PC-3 (cell line): ENCODE results near the gene PTPRD. TPM values are rescaled to one million over a fixed set of nuclear protein-coding genes. Genes with fewer than 3 reads are reported as not detected.
"Not testable (repeated sequence)": the region's sequence is repeated elsewhere in the genome, so short reads cannot be mapped to it uniquely, and the experiment has no call there.

Experiments
- ATAC-seq: fragments of 200-7000 bp; cut with Tn5 transposase; 2 replicates; pipeline ENCODE4 v1.9.1; 2020; ENCODE audit warnings: mild to moderate bottlenecking, moderate library complexity
- BruUV-seq: library from RNA; stranded (reverse); fragments of 400-500 nt; replicated peaks from 2 replicates; lab custom pipeline; 2021; lab: Mats Ljungman, UMichigan
- CTCF ChIA-PET: fragments of 300-600 bp; sonication (Branson Sonifier 250); formaldehyde crosslinking; loops from one replicate; lab custom pipeline; 2022; ENCODE audit warnings: antibody characterized with exemption; lab: Charles Lee
- POLR2A ChIA-PET: fragments of 300-600 bp; sonication (Branson Sonifier 250); formaldehyde crosslinking; loops from one replicate; lab custom pipeline; 2022; ENCODE audit warnings: antibody characterized with exemption; ENCODE audit not compliant: unreplicated experiment; lab: Charles Lee
- DNase-seq: peaks from one replicate; pipeline ENCODE4 v3.0.0-alpha.2; 2015
- H2AFZ ChIP-seq: fragments of 300-600 bp; sonication (generic); 2 replicates; pipeline ENCODE4 v1.6.0; 2016; ENCODE audit warnings: antibody characterized with exemption, low read length
- H3F3A ChIP-seq: fragments of 300-600 bp; sonication (generic); one replicate; pipeline ENCODE4 v1.6.0; 2017; ENCODE audit warnings: antibody characterized with exemption, low read length, control low read depth, mild to moderate bottlenecking; ENCODE audit not compliant: unreplicated experiment
- H3K27ac ChIP-seq: fragments of 300-600 bp; sonication (generic); 2 replicates; pipeline ENCODE4 v1.5.1; 2016; ENCODE audit warnings: mild to moderate bottlenecking, low read length
- H3K27me3 ChIP-seq: fragments of 300-600 bp; sonication (generic); 2 replicates; pipeline ENCODE4 v1.6.1; 2016; ENCODE audit warnings: low read length, mixed read lengths
- H3K36me3 ChIP-seq: fragments of 300-600 bp; sonication (generic); 2 replicates; pipeline ENCODE4 v1.6.1; 2016; ENCODE audit warnings: low read depth, mixed run types, low read length, mixed read lengths
- H3K4me1 ChIP-seq: fragments of 300-600 bp; sonication (generic); 2 replicates; pipeline ENCODE4 v1.5.1; 2016; ENCODE audit warnings: low read length; ENCODE audit not compliant: insufficient read depth
- H3K4me2 ChIP-seq: fragments of 300-600 bp; sonication (generic); 2 replicates; pipeline ENCODE4 v1.6.0; 2016; ENCODE audit warnings: low read length
- H3K4me3 ChIP-seq: fragments of 300-600 bp; sonication (generic); 2 replicates; pipeline ENCODE4 v1.5.1; 2016; ENCODE audit warnings: mild to moderate bottlenecking, low read length, mixed read lengths
- H3K79me2 ChIP-seq: fragments of 300-600 bp; sonication (generic); 2 replicates; pipeline ENCODE4 v1.6.1; 2017; ENCODE audit warnings: low read length, mixed read lengths
- H3K9ac ChIP-seq: fragments of 300-600 bp; sonication (generic); 2 replicates; pipeline ENCODE4 v1.6.0; 2016; ENCODE audit warnings: mild to moderate bottlenecking, low read length
- H3K9me2 ChIP-seq: fragments of 300-600 bp; sonication (generic); replicated peaks from 2 replicates; pipeline ENCODE4 v1.6.1; 2016; ENCODE audit warnings: mixed run types, low read length, mixed read lengths
- H3K9me3 ChIP-seq: fragments of 300-600 bp; sonication (generic); 2 replicates; pipeline ENCODE4 v1.6.1; 2016; ENCODE audit warnings: low read length, mixed read lengths
- H4K20me1 ChIP-seq: fragments of 300-600 bp; sonication (generic); 2 replicates; pipeline ENCODE4 v1.6.1; 2016; ENCODE audit warnings: low read length, mixed read lengths
- CTCF ChIP-seq: fragments of 300-600 bp; sonication (generic); conservative IDR thresholded peaks from 2 replicates; pipeline ENCODE4 v1.5.1; 2017; ENCODE audit warnings: antibody characterized with exemption, low read depth, mild to moderate bottlenecking, low read length
- EZH2 ChIP-seq: fragments of 300-600 bp; sonication (generic); IDR thresholded peaks from one replicate; pipeline ENCODE4 v1.6.1; 2017; ENCODE audit warnings: antibody characterized with exemption, mild to moderate bottlenecking, low read length; ENCODE audit not compliant: unreplicated experiment
- EZH2phosphoT487 ChIP-seq: fragments of 300-600 bp; sonication (generic); IDR thresholded peaks from 2 replicates; pipeline ENCODE4 v1.6.1; 2018; ENCODE audit warnings: mild to moderate bottlenecking, antibody characterized with exemption, low read length, borderline replicate concordance
- intact Hi-C: fragments of 100-400 bp; cut with micrococcal nuclease; formaldehyde crosslinking; loops from 2 replicates; pipeline ENCODE4 v1.9.0; 2023
- total RNA-seq: library from RNA; depleted of rRNA; stranded (reverse); fragments of >200 nt; gene quantifications from 2 replicates; pipeline ENCODE4 v1.2.3, GENCODE V29; 2014

The PTPRD gene
- total RNA-seq, 1 experiment from 2014 or later, result not detected

GRCh38 chr9:9437641-9438040, 1175.2 kb downstream of the PTPRD start:
- H3K36me3 ChIP-seq, result no peaks in the 10 kb centered on the region
- intact Hi-C loops, result no loop called here
- ChIA-PET CTCF (no interaction called here), POLR2A (no interaction called here)
- no peaks in the 10 kb centered on the region for H3K9me3 ChIP-seq
- no peak for DNase-seq
- no peak overlapping the region for H2AFZ ChIP-seq
- H3K9me2 ChIP-seq, result no peaks in the 10 kb centered on the region
- no peak overlapping the region for H3K27ac ChIP-seq
- no peak overlapping the region for H3K4me2 ChIP-seq
- no peaks in the 10 kb centered on the region for H3K4me1 ChIP-seq
- no peaks in the 10 kb centered on the region for H3K79me2 ChIP-seq
- H3K27me3 ChIP-seq, result no peaks in the 10 kb centered on the region
- no peaks in the 10 kb centered on the region for H3F3A ChIP-seq
- H3K9ac ChIP-seq, result no peak overlapping the region
- no peak overlapping the region for H3K4me3 ChIP-seq
- no TSS peak for BruUV-seq
- no peak for ATAC-seq
- TF ChIP-seq EZH2 (no peak), CTCF (no peak), EZH2phosphoT487 (no peak)
- no peaks in the 10 kb centered on the region for H4K20me1 ChIP-seq

DNA sequence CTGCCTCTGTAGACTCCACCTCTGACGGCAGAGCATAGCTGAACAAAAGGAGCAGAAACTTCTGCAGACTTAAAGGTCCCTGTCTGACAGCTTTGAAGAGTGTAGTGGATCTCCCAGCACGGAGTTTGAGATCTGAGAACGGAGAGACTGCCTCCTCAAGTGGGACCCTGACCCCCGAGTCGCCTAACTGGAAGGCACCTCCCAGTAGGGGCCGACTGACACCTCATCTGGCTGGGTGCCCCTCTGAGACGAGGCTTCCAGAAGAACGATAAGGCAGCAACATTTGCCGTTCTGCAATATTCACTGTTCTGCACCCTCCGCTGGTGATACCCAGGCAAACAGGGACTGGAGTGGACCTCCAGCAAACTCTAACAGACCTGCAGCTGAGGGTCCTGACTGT, 1186.3 kb downstream of the PTPRD start:
- H4K20me1 ChIP-seq, H3K4me1 ChIP-seq, H3K27ac ChIP-seq, intact Hi-C loops, H3K9ac ChIP-seq, H3K4me3 ChIP-seq, H2AFZ ChIP-seq, POLR2A ChIA-PET, CTCF ChIA-PET, H3K79me2 ChIP-seq, H3K9me2 ChIP-seq, ATAC-seq, H3K4me2 ChIP-seq, DNase-seq, H3F3A ChIP-seq, BruUV-seq, H3K27me3 ChIP-seq, H3K36me3 ChIP-seq, H3K9me3 ChIP-seq: not testable (repeated sequence)

GRCh38 chr9:9412241-9412640, 1200.6 kb downstream of the PTPRD start:
- H3K4me1 ChIP-seq, result no peaks in the 10 kb centered on the region
- ATAC-seq (no peak), DNase-seq (no peak)
- no TSS peak for BruUV-seq
- ChIA-PET CTCF (no interaction called here), POLR2A (no interaction called here)
- no peak overlapping the region for H3K27ac ChIP-seq
- H3K36me3 ChIP-seq, result no peaks in the 10 kb centered on the region
- H3K9me2 ChIP-seq, result no peaks in the 10 kb centered on the region
- no peak overlapping the region for H3K9ac ChIP-seq
- H2AFZ ChIP-seq, result no peak overlapping the region
- no peak for TF ChIP-seq EZH2phosphoT487
- TF ChIP-seq EZH2, result no peak
- TF ChIP-seq CTCF, result no peak
- no peaks in the 10 kb centered on the region for H3K79me2 ChIP-seq
- H3K4me2 ChIP-seq, result no peak overlapping the region
- H3F3A ChIP-seq, result no peaks in the 10 kb centered on the region
- H3K4me3 ChIP-seq, result no peak overlapping the region
- intact Hi-C loops, result no loop called here
- H3K27me3 ChIP-seq, result no peaks in the 10 kb centered on the region
- no peaks in the 10 kb centered on the region for H4K20me1 ChIP-seq
- H3K9me3 ChIP-seq, result no peaks in the 10 kb centered on the region
